Activated CD8-positive, alpha-beta T cell treated with anti-CD3 and anti-CD28 coated beads for 36 hours (primary cell): Measurements from ENCODE around the gene PDE9A. TPM values are rescaled to one million over a fixed set of nuclear protein-coding genes. Genes with fewer than 3 reads are reported as not detected.

Experiments
- ATAC-seq: fragments of 200-7000 bp; cut with Tn5 transposase; one replicate; pipeline ENCODE4 v1.10.0; 2021; ENCODE audit warnings: mild to moderate bottlenecking, moderate library complexity
- CTCF ChIA-PET: fragments of 350-600 bp; sonication (Branson Sonifier 250); formaldehyde crosslinking; loops from one replicate; lab custom pipeline; 2021; ENCODE audit warnings: antibody characterized with exemption; lab: Charles Lee
- POLR2A ChIA-PET: fragments of 350-600 bp; sonication (Branson Sonifier 250); formaldehyde crosslinking; loops from one replicate; lab custom pipeline; 2021; ENCODE audit warnings: antibody characterized with exemption; lab: Charles Lee
- DNase-seq: peaks from one replicate; pipeline ENCODE4 v3.0.0-alpha.2; 2020
- H3K27ac Mint-ChIP-seq: one replicate; pipeline ENCODE4 v1.8.0; 2021; ENCODE audit warnings: mild to moderate bottlenecking, mixed read lengths
- H3K27me3 Mint-ChIP-seq: one replicate; pipeline ENCODE4 v1.8.0; 2021; ENCODE audit warnings: mixed read lengths
- H3K36me3 Mint-ChIP-seq: one replicate; pipeline ENCODE4 v1.8.0; 2021; ENCODE audit warnings: low read depth, mixed read lengths
- H3K4me1 Mint-ChIP-seq: one replicate; pipeline ENCODE4 v1.8.0; 2021; ENCODE audit warnings: low read depth, mixed read lengths
- H3K4me3 Mint-ChIP-seq: one replicate; pipeline ENCODE4 v1.8.0; 2021; ENCODE audit warnings: mild to moderate bottlenecking, moderate library complexity, mixed read lengths
- H3K9me3 Mint-ChIP-seq: one replicate; pipeline ENCODE4 v1.8.0; 2021; ENCODE audit warnings: mixed read lengths
- intact Hi-C: fragments of 100-400 bp; cut with micrococcal nuclease; formaldehyde crosslinking; loops from one replicate; pipeline ENCODE4 v1.10.0; 2022
- total RNA-seq, 2 experiments: library from RNA; stranded (reverse); gene quantifications; one replicate each; pipeline ENCODE4 v1.2.3, GENCODE V29; 2021
- TF ChIP-seq, protein P1 (sequence below): fragments of 200-600 bp; IDR thresholded peaks from one replicate; pipeline ENCODE4 v1.8.0; 2022; ENCODE audit warnings: antibody characterized with exemption, mild to moderate bottlenecking

Gene PDE9A
- total RNA-seq, 2 experiments from 2014 or later = 11.1 to 11.5 TPM

DNA sequence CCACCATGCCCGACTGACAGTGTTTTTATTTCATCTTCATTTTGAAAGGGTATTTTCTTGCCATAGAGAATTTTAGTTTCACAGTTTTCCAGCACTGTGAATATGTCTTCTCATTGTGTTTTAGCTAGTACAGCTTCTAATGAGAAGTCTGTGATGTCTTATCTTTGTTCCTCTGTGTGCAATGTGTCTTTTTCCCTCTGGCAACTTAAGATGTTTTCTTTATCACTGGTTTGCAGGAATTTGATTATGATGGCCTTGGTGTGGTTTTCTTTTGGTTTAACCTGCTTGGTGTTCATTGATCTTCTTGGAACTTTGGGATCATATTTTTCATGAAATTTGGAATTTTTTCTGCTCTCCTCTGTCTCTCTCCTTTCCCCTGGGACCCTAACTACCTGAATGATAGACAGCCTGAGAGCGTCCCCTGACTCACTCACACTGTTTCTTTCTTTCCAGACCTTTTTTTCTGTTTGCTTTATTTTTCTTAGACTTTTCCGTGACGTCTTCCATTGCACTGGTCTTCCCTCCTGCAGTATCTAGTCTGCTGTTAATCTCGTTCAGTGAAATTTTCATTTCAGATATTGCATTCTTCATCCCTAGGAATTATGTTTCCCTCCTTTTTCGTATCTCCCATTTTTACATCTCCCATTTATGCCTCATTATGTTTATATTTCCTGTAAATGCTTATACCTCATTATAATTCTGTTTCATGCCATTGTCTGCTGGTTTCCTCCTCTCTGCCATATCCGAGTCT, 48.5 kb downstream of the PDE9A start:
- H3K27ac Mint-ChIP-seq = no peak overlapping the region
- TF ChIP-seq, protein P1, sequence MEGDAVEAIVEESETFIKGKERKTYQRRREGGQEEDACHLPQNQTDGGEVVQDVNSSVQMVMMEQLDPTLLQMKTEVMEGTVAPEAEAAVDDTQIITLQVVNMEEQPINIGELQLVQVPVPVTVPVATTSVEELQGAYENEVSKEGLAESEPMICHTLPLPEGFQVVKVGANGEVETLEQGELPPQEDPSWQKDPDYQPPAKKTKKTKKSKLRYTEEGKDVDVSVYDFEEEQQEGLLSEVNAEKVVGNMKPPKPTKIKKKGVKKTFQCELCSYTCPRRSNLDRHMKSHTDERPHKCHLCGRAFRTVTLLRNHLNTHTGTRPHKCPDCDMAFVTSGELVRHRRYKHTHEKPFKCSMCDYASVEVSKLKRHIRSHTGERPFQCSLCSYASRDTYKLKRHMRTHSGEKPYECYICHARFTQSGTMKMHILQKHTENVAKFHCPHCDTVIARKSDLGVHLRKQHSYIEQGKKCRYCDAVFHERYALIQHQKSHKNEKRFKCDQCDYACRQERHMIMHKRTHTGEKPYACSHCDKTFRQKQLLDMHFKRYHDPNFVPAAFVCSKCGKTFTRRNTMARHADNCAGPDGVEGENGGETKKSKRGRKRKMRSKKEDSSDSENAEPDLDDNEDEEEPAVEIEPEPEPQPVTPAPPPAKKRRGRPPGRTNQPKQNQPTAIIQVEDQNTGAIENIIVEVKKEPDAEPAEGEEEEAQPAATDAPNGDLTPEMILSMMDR = no peak
- CTCF ChIA-PET = no interaction called here

DNA sequence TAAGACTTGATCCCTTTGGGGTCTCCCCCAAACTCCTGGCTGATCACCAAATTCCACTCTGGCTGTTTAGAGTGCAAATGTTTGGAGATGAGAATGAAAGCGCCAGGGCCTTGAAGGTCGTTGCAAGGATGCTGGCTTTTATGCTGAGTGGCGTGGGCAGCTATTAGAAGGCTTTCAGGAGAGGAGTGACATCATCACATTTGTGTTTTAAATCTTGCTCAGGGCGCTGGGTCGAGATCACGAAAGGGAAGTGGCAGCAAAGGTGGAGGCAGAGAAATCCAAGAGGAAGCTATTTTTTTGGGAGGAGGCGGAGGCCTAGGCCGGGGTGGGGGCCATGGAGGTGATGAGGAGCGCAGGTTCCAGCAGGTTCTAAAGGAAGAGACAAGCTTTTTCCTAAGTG, 49.3 kb downstream of the PDE9A start:
- CTCF ChIA-PET = no interaction called here
- intact Hi-C loops = no loop called here

More for the DNA sequence above, 48.5 kb downstream of the PDE9A start:
- ATAC-seq = no peak
- H3K36me3 Mint-ChIP-seq = no peaks in the 10 kb centered on the region
- H3K9me3 Mint-ChIP-seq = no peaks in the 10 kb centered on the region
- no peak for DNase-seq
- H3K27me3 Mint-ChIP-seq = no peaks in the 10 kb centered on the region
- POLR2A ChIA-PET = no interaction called here
- no peaks in the 10 kb centered on the region for H3K4me1 Mint-ChIP-seq
- intact Hi-C loops = no loop called here
- no peak overlapping the region for H3K4me3 Mint-ChIP-seq

DNA sequence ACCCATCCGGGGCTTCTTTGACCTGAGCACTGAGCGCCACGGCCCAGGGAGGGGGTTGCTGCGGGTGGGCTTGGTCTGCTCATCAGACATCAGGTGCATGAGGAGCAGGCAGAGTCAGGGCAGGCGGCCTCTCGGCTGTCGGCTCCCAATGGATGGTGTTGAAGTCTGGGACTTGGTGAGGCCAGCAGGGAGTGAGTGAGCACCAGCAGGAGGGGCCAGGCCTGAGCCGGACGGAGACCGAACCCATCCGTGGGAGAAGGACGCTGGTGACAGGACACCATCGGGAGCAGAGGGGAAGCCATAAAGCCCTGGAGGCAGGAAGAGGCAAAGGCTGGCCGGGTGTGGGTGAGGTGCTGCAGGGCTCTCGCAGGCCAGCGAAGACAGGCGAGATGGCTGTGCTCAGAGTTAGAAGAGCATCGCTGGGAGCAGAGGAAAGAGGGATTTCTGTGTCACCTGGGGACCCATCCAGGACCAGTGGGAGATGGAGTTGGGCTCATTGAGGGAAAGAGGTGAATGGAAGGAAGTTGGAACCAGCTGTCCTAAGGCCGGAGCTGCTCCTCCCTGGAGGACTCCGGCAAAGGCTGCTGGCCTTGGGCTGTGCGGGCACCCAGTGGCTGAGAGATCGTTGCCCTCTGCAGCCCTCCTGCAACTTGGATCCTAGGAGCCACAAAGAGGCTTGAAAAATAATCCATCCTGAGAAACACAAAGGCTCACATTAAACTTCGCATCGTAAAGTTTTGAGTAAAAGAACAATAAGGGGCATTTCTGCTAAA, 49.9 kb downstream of the PDE9A start:
- ChIA-PET POLR2A (interaction anchor here (0.9 kb wide), 1 partner anchor 31 kb away, joined by 3 read pairs; no protein-coding TSS in a partner anchor), CTCF (no interaction called here)
- DNase-seq = no peak
- H3K27me3 Mint-ChIP-seq = no peaks in the 10 kb centered on the region
- H3K4me3 Mint-ChIP-seq = no peak overlapping the region
- no peaks in the 10 kb centered on the region for H3K36me3 Mint-ChIP-seq
- H3K4me1 Mint-ChIP-seq = no peaks in the 10 kb centered on the region
- no peaks in the 10 kb centered on the region for H3K9me3 Mint-ChIP-seq
- ATAC-seq = no peak
- TF ChIP-seq, protein P1 = no peak
- no peak overlapping the region for H3K27ac Mint-ChIP-seq
- intact Hi-C loops = no loop called here

More for the DNA sequence above, 49.3 kb downstream of the PDE9A start:
- TF ChIP-seq, protein P1 = no peak
- H3K27ac Mint-ChIP-seq = no peak overlapping the region
- H3K4me1 Mint-ChIP-seq = no peaks in the 10 kb centered on the region
- no peaks in the 10 kb centered on the region for H3K27me3 Mint-ChIP-seq
- no peak overlapping the region for H3K4me3 Mint-ChIP-seq
- DNase-seq (no peak), ATAC-seq (no peak)
- H3K36me3 Mint-ChIP-seq = no peaks in the 10 kb centered on the region
- POLR2A ChIA-PET = interaction anchor here (0.9 kb wide), 1 partner anchor 31 kb away, joined by 3 read pairs; no protein-coding TSS in a partner anchor
- no peaks in the 10 kb centered on the region for H3K9me3 Mint-ChIP-seq

DNA sequence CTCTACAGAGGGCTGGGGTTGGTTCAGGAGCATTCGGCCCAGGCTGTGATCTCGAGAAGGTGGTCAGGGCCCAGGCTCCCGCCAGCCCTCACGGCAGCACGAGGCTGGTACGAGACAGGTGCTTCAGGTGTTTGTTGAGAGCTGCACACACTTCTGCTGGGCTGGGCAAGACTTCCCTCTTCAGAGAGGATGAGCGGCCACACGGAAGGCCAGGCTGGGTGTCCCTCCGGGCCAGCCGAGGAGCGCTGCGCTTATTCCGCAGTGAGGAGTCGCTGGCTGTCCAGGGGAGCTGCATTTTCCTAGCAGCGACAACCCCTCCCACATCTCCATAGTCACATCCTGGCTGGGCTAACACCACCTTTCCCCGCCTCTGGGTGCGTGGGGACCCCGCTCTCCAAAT, 50.5 kb downstream of the PDE9A start:
- ChIA-PET POLR2A (no interaction called here), CTCF (no interaction called here)
- DNase-seq (no peak), ATAC-seq (no peak)
- no peaks in the 10 kb centered on the region for H3K9me3 Mint-ChIP-seq
- intact Hi-C loops = no loop called here
- no peaks in the 10 kb centered on the region for H3K36me3 Mint-ChIP-seq
- no peak overlapping the region for H3K27ac Mint-ChIP-seq
- no peak overlapping the region for H3K4me3 Mint-ChIP-seq
- no peaks in the 10 kb centered on the region for H3K4me1 Mint-ChIP-seq
- TF ChIP-seq, protein P1 = no peak
- H3K27me3 Mint-ChIP-seq = no peaks in the 10 kb centered on the region

DNA sequence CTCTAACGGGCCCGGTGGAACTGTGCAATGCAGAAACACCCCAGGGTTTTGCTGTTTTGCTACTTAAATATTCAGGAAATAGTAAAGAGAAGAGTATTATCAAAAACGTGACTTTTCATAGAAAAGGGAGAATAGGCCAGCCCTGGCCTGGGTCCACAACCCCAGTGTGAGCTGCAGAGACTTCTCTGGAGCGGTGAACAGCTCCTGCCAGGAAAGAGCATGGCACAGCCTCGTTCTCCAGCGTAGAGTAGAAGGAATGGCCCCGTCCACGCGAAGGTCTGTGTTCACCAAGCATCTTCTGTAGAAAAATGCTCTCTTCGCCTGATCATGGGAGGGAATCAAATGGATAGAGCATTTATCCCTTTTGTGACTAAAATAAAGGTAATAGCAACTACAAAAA, 51.4 kb downstream of the PDE9A start:
- intact Hi-C loops = no loop called here
- Mint-ChIP-seq H3K4me1 (no peaks in the 10 kb centered on the region), H3K27me3 (no peaks in the 10 kb centered on the region), H3K27ac (no peak overlapping the region), H3K9me3 (no peaks in the 10 kb centered on the region), H3K4me3 (no peak overlapping the region), H3K36me3 (no peaks in the 10 kb centered on the region)
- TF ChIP-seq, protein P1 = no peak
- POLR2A ChIA-PET = no interaction called here
- CTCF ChIA-PET = no interaction called here
- ATAC-seq (no peak), DNase-seq (no peak)
